ENCODE data around the gene CHCHD2. TPM values are rescaled to one million over a fixed set of nuclear protein-coding genes. Genes with fewer than 3 reads are reported as not detected.
"Not testable (repeated sequence)": the region's sequence is repeated elsewhere in the genome, so short reads cannot be mapped to it uniquely, and the experiment has no call there.

Gene CHCHD2
- total RNA-seq, 2 donors from 2014 or later: 430 to 503 TPM

DNA sequence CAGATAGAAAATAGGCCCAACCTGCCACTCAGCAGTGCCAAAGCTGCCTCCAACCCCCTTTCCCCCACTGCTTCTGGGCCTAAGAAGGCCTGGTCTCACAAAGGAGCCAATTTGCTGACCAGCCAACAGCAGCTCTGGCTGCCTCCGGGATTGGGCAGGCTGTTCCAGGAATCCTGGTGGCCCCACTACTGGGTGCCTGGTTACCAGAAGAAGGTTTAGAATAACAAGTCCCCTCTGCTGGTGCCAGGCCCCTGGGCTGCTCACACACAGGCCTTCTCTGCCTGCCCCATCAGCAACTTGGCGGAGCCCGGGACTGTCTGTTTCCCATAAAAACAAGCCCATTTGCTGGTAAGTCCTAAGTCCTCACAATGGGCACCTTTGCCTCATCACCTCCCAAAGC lies 14.7 kb downstream of the CHCHD2 start:
- intact Hi-C loops (cut with DNase I): no loop called here
- DNase-seq (peak; percentile 70), ATAC-seq (peak; percentile 63 to 79)

DNA sequence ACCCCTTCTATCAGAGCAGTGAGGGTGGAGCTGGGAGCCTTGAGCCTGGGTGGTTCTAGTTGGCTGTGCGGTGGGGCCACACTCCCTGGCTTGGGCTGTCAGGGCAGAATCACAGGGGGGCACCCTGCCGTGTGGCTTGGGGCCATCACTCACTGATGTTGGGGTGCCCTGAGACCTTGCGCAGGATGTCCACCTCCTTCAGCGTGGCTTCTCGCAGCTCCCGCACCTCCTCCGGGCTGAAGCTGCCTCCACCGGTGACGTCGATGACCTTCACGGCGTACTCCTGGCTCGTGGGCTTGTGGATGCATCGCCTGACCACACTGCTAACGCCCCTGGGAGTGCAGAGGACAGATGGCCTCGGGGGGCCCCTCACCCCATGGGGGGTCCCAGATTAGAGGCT lies 18.8 kb downstream of the CHCHD2 start:
- intact Hi-C loops (cut with DNase I): no loop called here
- DNase-seq (no peak), ATAC-seq (no peak)

DNA sequence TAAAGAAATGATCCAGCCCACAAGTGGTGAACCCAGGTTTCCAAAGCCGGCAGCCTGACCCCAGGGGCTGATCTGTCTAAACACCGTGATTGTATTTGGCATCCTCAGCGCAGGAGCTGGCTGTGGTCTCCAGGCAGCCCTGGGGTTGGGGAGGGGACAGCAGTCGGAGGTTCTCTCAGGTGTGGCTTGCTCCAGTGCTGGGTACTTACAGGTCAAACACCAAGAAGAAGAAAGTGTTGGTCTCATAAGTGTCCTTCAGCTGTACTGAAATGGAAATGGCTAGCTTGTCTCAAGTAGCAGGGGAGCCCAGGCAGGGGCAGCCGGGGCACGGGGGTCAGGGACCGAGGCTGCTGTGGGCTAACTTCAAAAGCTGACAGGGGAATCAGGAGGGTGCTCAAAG lies 19.5 kb downstream of the CHCHD2 start:
- DNase-seq (no peak), ATAC-seq (no peak)
- intact Hi-C loops (cut with DNase I): no loop called here

DNA sequence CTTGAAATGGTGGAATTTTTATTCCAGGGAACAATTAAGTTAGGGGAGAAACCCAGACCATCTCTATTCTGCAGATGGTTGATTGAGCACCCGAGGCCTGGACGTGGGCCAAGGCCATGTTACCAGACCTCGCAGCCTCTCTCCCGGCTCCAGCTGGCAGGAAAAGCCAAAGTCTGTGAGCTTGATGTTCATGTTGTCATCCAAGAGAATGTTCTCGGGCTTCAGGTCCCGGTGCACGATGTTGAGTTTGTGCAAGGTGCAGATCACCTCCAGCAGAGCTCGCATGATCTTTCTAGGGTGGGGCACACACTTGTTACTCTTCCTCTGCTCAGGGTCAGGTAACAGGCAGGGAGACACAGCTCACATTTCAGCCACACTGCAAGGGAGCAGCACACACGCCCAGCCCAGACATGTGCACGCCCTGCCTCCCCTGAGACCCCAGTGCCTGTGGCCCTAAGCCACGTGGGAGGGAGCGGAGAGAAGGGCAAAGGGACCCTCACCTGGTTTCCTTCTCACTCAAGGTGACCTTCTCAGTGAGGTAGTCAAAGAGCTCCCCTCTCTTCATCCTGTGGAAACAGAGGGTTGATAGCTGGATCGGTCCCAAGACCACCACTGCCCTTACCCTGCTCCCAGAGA lies 23.0 kb downstream of the CHCHD2 start:
- DNase-seq (peak; percentile 53), ATAC-seq (peak in 1 of 2 donors; percentile 27)
- intact Hi-C loops (cut with DNase I): no loop called here

DNA sequence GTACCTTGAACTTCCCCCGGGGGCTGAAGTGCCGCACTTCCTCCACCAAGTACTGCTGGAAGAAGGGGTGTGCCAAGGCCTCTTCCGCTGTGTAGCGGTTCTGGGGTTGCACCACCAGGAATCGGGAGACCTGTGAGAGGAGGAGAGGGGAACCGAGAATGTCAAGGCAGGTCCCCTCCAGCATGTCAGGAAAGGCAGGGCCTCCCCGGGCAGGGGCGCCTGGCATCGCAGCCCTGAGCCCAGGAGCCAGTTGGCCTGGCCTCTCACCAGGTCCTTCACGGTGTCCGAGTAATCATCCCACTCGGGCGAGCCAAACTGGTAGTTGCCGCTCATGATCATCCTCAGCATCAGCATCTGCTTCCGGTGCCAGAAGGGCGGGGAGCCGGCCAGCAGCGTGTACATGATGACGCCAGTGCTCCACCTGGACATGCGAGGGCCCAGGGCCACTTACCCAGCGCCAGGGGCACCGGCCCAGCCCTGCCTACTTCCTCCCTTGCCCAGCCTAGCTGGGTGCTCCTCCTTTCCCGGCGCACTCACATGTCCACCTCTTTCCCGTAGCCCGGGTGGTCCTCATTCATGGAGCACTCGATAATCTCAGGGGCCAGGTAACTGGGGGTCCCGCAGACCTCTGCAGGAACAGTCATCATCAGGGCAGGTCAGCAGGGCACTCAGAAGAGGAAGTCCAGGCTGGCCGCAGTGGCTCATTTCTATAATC lies 24.5 kb downstream of the CHCHD2 start:
- intact Hi-C loops (cut with DNase I): no loop called here
- ATAC-seq (no peak), DNase-seq (no peak)

DNA sequence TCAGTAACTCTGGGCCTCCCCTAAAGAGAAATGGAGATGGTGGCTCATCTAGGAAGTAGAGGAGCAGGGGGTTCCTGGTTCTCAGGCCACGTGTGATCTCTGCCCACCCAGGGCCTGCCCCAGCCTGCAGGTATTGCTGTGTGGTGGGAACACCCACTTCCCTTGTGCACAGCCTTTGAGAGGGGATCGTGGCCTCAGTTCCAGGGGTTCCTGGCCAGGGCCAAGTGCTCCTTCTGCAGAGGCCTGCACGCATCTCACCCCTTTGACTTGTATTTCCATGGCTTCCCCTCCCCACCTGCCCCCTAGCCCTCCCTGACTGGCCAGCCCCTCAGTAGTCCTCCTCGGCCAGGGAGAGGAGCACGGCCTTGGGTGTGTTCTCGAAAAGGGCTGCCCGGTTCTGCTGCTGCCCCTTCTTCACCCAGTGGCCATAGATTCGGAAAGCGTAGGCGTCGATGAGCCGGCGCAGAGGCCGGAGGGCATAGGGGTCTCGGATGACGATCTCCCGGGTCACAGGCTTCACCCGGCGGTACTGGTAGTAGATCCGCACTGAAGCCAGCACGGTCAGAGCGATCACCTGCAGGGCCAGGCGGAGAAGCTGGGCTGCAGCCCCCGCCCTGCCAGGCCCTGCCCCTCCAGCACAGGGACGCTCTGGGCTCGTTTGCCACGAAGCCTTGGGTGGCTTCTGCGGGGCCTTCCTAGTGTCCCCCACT lies 25.4 kb downstream of the CHCHD2 start:
- DNase-seq; intact Hi-C loops (cut with DNase I); ATAC-seq: not testable (repeated sequence)

DNA sequence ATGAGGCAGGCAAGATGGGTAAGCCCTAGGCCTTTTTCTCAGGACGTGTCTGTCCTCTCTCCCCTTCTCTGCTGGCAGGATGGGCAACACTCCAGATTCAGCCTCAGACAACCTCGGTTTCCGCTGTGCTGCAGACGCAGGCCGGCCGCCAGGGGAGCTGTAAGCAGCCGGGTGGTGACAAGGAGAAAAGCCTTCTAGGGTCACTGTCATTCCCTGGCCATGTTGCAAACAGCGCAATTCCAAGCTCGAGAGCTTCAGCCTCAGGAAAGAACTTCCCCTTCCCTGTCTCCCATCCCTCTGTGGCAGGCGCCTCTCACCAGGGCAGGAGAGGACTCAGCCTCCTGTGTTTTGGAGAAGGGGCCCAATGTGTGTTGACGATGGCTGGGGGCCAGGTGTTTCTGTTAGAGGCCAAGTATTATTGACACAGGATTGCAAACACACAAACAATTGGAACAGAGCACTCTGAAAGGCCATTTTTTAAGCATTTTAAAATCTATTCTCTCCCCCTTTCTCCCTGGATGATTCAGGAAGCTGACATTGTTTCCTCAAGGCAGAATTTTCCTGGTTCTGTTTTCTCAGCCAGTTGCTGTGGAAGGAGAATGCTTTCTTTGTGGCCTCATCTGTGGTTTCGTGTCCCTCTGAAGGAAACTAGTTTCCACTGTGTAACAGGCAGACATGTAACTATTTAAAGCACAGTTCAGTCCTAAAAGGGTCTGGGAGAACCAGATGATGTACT lies 26.7 kb downstream of the CHCHD2 start:
- ATAC-seq (peak; percentile 85 to 93), DNase-seq (peak; percentile 87)
- intact Hi-C loops (cut with DNase I): loop anchor here in 1 of 2 donors (10.0 kb wide), 1 partner anchor 75 kb away; no protein-coding TSS in a partner anchor

DNA sequence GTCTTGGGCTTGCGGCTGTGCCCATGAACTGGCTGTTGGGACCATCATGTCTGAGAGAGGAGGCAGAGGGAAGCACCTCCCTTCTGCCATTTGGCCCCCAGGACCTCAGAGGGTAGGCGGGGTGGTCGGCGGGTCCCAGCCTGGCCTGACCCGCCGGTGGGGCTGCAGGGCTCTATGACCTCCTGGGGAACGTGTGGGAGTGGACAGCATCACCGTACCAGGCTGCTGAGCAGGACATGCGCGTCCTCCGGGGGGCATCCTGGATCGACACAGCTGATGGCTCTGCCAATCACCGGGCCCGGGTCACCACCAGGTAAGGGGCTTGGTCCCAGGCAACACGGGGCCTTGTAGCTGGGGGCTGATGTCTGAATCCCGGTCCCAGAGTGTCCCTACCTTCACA lies 28.1 kb downstream of the CHCHD2 start:
- no peak for DNase-seq
- ATAC-seq: no peak
- intact Hi-C loops (cut with DNase I): loop anchor here in 1 of 2 donors (10.0 kb wide), 1 partner anchor 73 kb away; no protein-coding TSS in a partner anchor

DNA sequence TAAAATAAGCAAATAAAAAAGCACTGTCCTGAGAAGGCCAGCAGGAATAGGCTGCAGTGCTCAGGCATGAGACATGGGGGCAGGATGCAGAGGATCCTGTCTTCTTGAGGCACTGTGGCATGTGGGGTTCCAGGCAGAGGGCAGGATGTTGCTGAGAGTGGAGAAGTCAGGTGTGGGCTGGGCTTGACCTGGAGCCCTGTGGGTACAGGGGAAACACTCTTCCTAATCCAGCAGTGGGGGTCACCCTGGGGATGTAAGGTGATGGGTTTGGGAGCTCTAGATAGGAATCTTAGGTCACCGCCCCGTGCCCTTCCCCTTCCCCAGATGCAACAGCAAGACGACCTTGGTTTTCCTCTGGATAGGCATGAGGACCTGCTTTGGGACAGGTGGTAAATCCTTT lies 28.6 kb downstream of the CHCHD2 start:
- DNase-seq (no peak), ATAC-seq (no peak)
- intact Hi-C loops (cut with DNase I): loop anchor here in 1 of 2 donors (10.0 kb wide), 1 partner anchor 73 kb away; no protein-coding TSS in a partner anchor

DNA sequence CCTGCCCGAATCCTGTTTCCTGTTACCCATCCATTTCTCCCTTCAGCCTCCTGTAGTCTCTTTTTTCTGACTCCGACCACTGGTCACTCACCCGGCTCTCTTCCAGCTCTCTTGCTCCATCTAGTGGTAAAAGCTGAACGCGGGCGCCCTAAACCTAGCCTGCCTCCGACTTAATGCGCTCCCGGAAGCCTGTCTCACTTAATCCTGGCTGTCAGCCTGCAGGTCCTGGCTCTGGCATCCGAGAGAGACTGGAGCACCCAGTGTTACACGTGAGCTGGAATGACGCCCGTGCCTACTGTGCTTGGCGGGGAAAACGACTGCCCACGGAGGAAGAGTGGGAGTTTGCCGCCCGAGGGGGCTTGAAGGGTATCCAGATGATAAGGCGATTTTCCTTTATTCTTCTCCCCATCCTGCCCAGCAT lies 31.9 kb downstream of the CHCHD2 start:
- ATAC-seq: peak; percentile 91 to 93
- peak; percentile 87 for DNase-seq
- intact Hi-C loops (cut with DNase I): loop anchor here in 1 of 2 donors (10.0 kb wide), 1 partner anchor 70 kb away; no protein-coding TSS in a partner anchor

DNA sequence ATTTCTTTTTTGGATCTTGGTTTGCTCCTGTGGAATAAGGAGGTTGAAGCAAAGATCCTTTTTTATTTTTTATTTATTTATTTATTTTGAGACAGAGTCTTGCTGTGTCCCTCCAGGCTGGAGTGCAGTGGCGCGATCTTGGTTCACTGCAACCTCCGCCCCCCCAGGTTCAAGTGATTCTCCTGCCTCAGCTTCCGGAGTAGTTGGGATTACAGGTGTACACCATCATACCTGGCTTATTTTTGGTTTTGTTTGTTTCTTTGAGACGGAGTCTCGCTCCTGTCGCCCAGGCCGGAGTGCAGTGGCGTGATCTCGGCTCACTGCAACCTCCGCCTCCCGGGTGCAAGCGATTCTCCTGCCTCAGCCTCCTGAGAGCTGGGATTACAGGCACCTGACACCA lies 39.9 kb downstream of the CHCHD2 start:
- intact Hi-C loops (cut with DNase I); ATAC-seq; DNase-seq: not testable (repeated sequence)

DNA sequence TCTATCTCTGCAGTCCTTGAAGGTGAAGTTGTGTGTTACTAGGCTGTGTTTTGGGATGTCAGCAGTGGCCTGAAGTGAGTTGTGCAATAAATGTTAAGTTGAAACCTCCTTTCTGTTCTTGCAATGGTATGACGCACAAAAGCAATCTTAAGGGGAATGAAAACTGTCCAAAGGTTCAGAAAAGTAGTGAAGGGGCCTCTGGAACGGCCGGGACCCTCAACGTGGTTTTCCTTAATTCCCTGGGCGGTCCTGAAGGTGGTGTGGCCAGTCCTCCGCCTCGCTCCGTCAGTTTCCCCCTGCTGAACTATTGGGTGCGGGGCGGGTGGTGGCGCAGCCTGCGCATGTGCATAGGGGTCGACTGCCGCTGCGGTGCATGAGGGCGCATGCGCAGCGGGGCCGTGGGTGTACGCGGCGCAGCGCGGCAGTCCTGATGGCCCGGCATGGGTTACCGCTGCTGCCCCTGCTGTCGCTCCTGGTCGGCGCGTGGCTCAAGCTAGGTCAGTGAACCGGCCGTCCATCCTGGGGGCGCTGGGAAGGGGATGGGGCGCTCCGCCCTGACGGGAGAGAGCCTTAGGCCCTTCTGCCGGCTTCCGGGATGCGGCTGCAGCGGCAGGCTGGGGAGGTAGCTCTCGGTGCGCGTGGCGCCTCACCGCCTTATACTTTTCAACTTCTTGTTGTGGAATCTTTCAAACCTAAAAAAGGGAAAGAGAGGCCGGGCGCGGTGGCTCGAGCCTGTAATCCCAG lies 42.2 kb downstream of the CHCHD2 start, which contains the start of gene SUMF2:
Gene SUMF2, plus strand, starts transcription at position 405 of the 744 bp plus-strand sequence. Its CDS starts 26 bp downstream, at position 431.
- peak; percentile 99 for ATAC-seq
- intact Hi-C loops (cut with DNase I): no loop called here
- DNase-seq: peak; percentile 93

DNA sequence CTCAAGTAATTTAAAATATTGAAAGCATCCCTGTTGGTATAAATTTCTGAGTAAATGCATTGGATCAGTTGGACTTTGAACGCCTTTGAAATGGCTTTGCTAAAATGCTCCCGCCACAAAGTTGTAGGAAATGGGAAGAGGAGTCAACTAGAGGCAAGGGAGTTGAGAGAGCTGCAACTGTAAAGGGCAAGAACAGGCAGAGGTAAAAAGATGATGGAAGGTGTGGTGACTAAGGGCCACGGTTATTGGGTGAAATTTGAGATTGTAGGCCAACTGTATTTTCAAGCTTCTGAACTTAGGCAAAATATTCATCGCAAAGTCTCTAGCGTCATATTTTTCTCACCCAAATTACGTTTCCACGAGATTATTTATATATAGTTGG lies 42.8 kb downstream of the CHCHD2 start:
- DNase-seq (no peak), ATAC-seq (no peak)
- intact Hi-C loops (cut with DNase I): no loop called here

DNA sequence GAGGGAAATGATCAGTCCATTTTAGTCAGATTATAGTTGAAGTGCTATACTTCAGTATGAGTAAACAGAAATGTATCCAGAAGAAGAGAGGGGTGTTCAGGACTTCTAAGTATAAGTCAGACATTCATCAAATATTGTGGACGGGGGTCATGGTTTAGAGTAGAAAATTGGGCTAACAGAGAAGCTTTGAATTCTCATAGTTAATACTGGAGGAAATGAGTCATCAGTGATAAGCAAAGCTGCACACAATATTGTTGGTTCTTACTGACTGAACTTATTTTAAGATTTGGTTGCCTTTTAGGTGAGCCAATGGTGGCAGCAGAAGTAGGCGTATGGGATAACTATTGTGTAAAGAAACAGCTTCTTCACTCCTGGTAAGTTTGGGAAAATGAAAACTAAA lies 43.9 kb downstream of the CHCHD2 start:
- intact Hi-C loops (cut with DNase I): no loop called here
- ATAC-seq: no peak
- DNase-seq: no peak

DNA sequence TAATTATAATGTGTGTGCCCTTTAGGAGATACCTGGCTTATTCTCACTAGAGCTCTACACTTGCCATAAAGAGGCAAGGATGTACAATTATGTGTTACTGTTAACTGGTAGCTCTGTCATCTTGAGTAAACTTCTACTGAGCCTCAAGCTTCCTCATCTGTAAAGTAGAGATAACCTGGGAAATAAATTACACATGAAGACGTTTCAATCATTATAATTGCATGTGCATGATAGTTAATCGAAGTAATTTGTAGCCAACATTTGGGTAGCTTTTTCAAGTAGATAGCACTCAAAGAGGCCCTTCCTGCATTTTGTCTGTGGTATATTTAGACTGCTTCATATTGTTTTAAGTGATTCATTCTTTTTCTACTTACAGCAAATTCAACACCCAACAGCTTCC lies 52.3 kb downstream of the CHCHD2 start:
- ATAC-seq (no peak), DNase-seq (no peak)
- intact Hi-C loops (cut with DNase I): no loop called here

DNA sequence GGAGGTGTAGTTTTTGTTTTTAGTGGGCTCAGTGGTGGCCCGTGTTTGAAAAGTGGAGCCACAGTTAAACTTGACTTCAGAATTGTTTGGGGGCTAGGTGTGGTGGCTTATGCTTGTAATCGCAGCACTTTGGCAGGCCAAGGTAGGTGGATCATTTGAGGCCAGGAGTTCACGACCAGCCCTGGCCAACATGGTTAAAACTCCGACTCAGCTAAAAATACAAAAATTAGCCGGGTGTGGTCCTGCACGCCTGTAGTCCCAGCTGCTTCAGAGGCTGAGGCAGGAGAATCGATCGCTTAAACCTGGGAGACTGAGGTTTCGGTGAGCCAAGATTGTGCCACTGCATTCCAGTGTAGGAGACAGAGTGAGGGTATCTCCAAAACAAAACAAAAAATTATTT lies 52.9 kb downstream of the CHCHD2 start:
- intact Hi-C loops (cut with DNase I): no loop called here
- no peak for DNase-seq
- no peak for ATAC-seq

All from left cardiac atrium (tissue), 4 donors.